Fibroblast of lung (primary cell): ENCODE measurements around the gene ESPN. TPM values are rescaled to one million over a fixed set of nuclear protein-coding genes. Genes with fewer than 3 reads are reported as not detected.

Experiments used
- DNase-seq, 2 donors: peaks; one replicate each; pipeline versions ENCODE4 v3.0.0 to v3.0.0-alpha.2; 2010; ENCODE audit warnings: low read depth in 2 of 2
- H2AFZ ChIP-seq: 2 replicates; pipeline ENCODE4 v1.5.1; 2012; ENCODE audit warnings: low read length, control low read depth, inconsistent platforms
- H3K27ac ChIP-seq: 2 replicates; pipeline ENCODE4 v1.5.1; 2011; ENCODE audit warnings: low read length, control low read depth; ENCODE audit not compliant: insufficient read depth
- H3K27me3 ChIP-seq: 2 replicates; pipeline ENCODE4 v1.5.1; 2011; ENCODE audit warnings: mild to moderate bottlenecking, low read length; ENCODE audit not compliant: control insufficient read depth, insufficient read depth
- H3K36me3 ChIP-seq: 2 replicates; pipeline ENCODE4 v1.5.1; 2011; ENCODE audit warnings: low read length; ENCODE audit not compliant: control insufficient read depth, insufficient read depth
- H3K4me1 ChIP-seq: 2 replicates; pipeline ENCODE4 v1.5.1; 2011; ENCODE audit warnings: low read length; ENCODE audit not compliant: control insufficient read depth, insufficient read depth; ENCODE audit errors: extremely low read depth
- H3K4me2 ChIP-seq: 2 replicates; pipeline ENCODE4 v1.5.1; 2011; ENCODE audit warnings: low read length, control low read depth; ENCODE audit not compliant: insufficient read depth; ENCODE audit errors: extremely low read depth
- H3K4me3 ChIP-seq, 4 experiments: fragments of 200-600 bp in 1 of 4; sonication (generic) in 1 of 4; replicated peaks in 1 of 4; 2 replicates each; pipeline ENCODE4 v1.5.1; 2011 to 2016; ENCODE audit warnings: low read length in 4 of 4, low read depth in 3 of 4, mild to moderate bottlenecking in 3 of 4, control low read depth in 2 of 4, inconsistent platforms in 1 of 4, mixed read lengths in 1 of 4; ENCODE audit not compliant: insufficient read depth in 1 of 4; ENCODE audit errors: control extremely low read depth in 1 of 4
- H3K79me2 ChIP-seq: 2 replicates; pipeline ENCODE4 v1.5.1; 2012; ENCODE audit warnings: mild to moderate bottlenecking, low read length, inconsistent platforms; ENCODE audit not compliant: control insufficient read depth, insufficient read depth
- H3K9ac ChIP-seq: 2 replicates; pipeline ENCODE4 v1.5.1; 2011; ENCODE audit warnings: mild to moderate bottlenecking, low read length, control low read depth; ENCODE audit not compliant: insufficient read depth
- H3K9me3 ChIP-seq: 2 replicates; pipeline ENCODE4 v1.5.1; 2012; ENCODE audit warnings: low read depth, low read length; ENCODE audit not compliant: control insufficient read depth, insufficient read depth
- H4K20me1 ChIP-seq: 2 replicates; pipeline ENCODE4 v1.5.1; 2011; ENCODE audit warnings: low read length; ENCODE audit not compliant: control insufficient read depth, insufficient read depth; ENCODE audit errors: extremely low read depth
- EZH2 ChIP-seq: IDR thresholded peaks from 2 replicates; pipeline ENCODE4 v1.5.1; 2012; ENCODE audit warnings: low read length, control low read depth, mild to moderate bottlenecking; ENCODE audit errors: missing control alignments
- polyA plus RNA-seq, 2 donors: library from polyadenylated mRNA; depleted of rRNA in 1 of 2; stranded (reverse) in 1 of 2; unstranded in 1 of 2; fragments of >200 nt; gene quantifications; 2 replicates each; pipeline ENCODE4 v1.2.1, GENCODE V29; 2011 to 2012; ENCODE audit warnings: missing spikeins in 1 of 2
- total RNA-seq: library from RNA; depleted of rRNA; stranded (reverse); fragments of >200 nt; gene quantifications from 2 replicates; pipeline ENCODE4 v1.2.1, GENCODE V29; 2014
- TF ChIP-seq, protein P1 (sequence below), 2 donors: IDR thresholded peaks in 1 of 2; conservative IDR thresholded peaks in 1 of 2; 1 replicate in 1 of 2; 2 replicates in 1 of 2; pipeline ENCODE4 v1.5.1; 2011 to 2012; ENCODE audit warnings: low read length in 2 of 2, control low read depth in 1 of 2, inconsistent platforms in 1 of 2, low read depth in 1 of 2, mild to moderate bottlenecking in 1 of 2

ESPN gene
- total and polyA plus RNA-seq, 2 donors (not counting 1 experiment from before 2014, with no cell fraction given) = not detected

DNA sequence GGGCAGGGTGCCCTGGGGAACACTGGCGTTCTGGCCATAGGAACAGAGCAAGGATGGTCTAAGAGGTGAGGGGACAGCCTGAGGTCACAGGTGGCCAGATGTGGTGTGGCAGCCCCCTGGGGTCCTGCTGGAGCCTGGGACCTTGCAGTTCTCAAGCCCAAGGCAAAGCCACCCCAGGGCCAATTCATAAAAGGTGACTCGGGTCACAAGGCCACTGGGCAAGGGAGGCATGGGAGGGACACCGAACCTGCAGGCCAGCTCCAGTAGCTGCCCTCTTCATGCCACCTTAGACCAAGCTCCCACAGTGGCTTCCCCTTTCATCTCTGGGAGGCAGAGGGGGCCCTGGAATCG lies 22.1 kb downstream of the ESPN start:
- Histone ChIP-seq H3K79me2 (no peaks in the 10 kb centered on the region), H3K4me3 (no peak overlapping the region), H3K36me3 (no peaks in the 10 kb centered on the region), H4K20me1 (no peaks in the 10 kb centered on the region), H3K27me3 (peaks cover 35% of the 10 kb centered on the region), H3K4me2 (no peak overlapping the region), H3K9me3 (no peaks in the 10 kb centered on the region), H3K9ac (no peak overlapping the region), H3K27ac (no peak overlapping the region), H2AFZ (no peak overlapping the region), H3K4me1 (no peaks in the 10 kb centered on the region)
- TF ChIP-seq, protein P1, sequence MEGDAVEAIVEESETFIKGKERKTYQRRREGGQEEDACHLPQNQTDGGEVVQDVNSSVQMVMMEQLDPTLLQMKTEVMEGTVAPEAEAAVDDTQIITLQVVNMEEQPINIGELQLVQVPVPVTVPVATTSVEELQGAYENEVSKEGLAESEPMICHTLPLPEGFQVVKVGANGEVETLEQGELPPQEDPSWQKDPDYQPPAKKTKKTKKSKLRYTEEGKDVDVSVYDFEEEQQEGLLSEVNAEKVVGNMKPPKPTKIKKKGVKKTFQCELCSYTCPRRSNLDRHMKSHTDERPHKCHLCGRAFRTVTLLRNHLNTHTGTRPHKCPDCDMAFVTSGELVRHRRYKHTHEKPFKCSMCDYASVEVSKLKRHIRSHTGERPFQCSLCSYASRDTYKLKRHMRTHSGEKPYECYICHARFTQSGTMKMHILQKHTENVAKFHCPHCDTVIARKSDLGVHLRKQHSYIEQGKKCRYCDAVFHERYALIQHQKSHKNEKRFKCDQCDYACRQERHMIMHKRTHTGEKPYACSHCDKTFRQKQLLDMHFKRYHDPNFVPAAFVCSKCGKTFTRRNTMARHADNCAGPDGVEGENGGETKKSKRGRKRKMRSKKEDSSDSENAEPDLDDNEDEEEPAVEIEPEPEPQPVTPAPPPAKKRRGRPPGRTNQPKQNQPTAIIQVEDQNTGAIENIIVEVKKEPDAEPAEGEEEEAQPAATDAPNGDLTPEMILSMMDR (conservative IDR thresholded peaks at IDR 0.05 in 1 of 2, IDR thresholded peaks at IDR 0.05 in 1 of 2; ENCODE audit: low read depth in 1 of 2, low read length in 2 of 2) = no peak
- no peak for TF ChIP-seq EZH2
- DNase-seq = no peak

DNA sequence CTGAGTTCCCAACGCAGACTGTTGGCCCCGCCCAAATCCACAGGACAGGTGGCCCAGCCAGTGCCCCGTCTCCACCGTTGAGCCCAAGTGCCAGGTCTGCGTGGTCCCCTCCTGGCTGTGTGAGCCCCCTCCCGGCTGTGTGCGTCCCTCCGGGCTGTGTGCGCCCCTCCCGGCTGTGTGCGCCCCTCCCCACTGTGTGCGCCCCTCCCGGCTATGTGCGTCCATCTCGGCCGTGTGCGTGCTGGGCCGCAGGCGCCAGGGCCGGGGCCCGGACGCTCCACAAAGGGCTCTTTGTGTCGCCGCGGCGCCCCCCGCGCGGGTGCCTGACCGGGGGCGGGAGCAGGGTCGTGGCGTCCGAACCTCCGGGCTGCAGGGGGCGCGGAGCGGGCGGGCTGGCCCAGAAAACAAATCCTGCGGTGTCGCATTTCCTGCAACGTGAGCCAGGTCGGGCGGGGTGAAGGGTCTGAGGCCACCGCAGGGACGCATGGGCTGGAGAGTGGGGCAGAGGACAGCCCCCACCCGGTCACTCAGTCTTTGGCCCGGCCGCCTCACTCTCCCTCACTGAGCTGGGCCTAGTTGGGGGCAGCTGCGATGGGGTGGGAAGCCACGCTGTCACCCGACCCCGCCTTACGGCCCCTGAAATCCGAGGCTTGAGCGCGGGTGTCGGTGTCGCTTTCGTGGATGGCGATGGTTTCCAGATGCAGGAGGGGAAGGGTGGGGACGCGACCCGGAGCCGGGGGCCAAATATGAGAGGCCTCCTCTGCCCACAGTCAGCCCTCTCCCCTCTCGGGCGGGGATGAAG lies 22.6 kb downstream of the ESPN start:
- no peaks in the 10 kb centered on the region for H3K79me2 ChIP-seq
- no peak overlapping the region for H2AFZ ChIP-seq
- no peak overlapping the region for H3K9ac ChIP-seq
- H3K4me1 ChIP-seq = no peaks in the 10 kb centered on the region
- no peak for DNase-seq
- no peaks in the 10 kb centered on the region for H3K9me3 ChIP-seq
- no peaks in the 10 kb centered on the region for H4K20me1 ChIP-seq
- H3K27me3 ChIP-seq = peaks cover 35% of the 10 kb centered on the region
- no peak overlapping the region for H3K27ac ChIP-seq
- no peak overlapping the region for H3K4me2 ChIP-seq
- no peak overlapping the region for H3K4me3 ChIP-seq
- peak; percentile 83 for TF ChIP-seq EZH2
- TF ChIP-seq, protein P1 (conservative IDR thresholded peaks at IDR 0.05 in 1 of 2, IDR thresholded peaks at IDR 0.05 in 1 of 2; ENCODE audit: low read depth in 1 of 2, low read length in 2 of 2) = no peak
- H3K36me3 ChIP-seq = no peaks in the 10 kb centered on the region

DNA sequence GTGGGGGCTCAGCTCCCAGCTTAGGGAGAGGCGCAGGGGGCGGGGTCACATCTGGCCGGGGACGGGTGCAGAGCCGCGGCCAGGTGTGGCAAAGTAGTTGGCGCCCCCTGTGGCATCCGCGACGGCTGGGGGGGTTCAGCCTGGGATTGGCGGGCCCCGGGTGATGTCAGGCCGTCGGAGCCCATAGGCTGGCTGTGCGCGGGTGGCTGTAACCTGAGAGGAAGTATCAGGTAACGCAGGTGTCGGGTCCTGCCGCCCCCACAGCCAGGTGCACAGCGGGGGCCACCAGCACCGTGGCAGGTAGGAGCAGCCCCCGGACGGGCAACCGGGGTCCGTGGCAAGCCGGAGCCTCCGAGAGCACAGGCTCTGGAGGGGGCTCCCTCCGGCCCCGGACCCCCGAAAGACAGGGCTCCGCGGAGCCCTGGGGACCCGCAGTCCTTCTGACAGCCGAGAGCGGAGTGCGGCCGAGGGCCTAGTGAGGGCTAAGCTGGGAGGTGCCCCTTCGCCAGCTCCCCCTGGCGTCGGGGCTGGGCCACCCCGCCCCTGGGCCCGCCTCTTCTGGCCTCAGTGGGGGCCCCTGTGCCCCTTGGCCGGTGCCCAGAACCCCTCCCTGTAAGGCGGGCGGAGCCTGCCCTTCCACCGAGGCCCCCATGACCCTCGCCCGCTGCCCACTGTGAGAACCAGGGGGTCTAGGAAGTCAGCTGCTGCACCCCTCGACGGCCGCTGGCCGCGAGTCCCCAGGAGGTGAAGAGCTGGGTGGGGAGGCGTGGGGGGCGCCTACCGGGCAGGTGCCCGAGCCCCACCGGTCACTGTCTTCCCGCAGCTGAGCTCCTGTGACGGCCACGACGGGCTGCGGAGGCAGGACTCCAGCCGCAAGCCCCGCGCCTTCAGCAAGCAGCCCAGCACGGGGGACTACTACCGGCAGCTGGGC lies 23.5 kb downstream of the ESPN start:
- Histone ChIP-seq H3K27ac (no peak overlapping the region), H3K27me3 (peaks cover 35% of the 10 kb centered on the region), H2AFZ (no peak overlapping the region), H3K4me1 (no peaks in the 10 kb centered on the region), H3K36me3 (no peaks in the 10 kb centered on the region), H3K9ac (no peak overlapping the region), H3K9me3 (no peaks in the 10 kb centered on the region), H3K4me2 (peak overlapping the region; percentile 35), H3K79me2 (no peaks in the 10 kb centered on the region), H3K4me3 (no peak overlapping the region), H4K20me1 (no peaks in the 10 kb centered on the region)
- DNase-seq = no peak
- TF ChIP-seq EZH2 = peak; percentile 81
- TF ChIP-seq, protein P1 (conservative IDR thresholded peaks at IDR 0.05 in 1 of 2, IDR thresholded peaks at IDR 0.05 in 1 of 2; ENCODE audit: low read depth in 1 of 2, low read length in 2 of 2) = no peak
